GM19238 (cell line): Measurements from ENCODE around the gene NEK2.
"Not testable (repeated sequence)": the region's sequence is repeated elsewhere in the genome, so short reads cannot be mapped to it uniquely, and the experiment has no call there.

Experiments used
- DNase-seq: peaks from one replicate; pipeline ENCODE4 v3.0.0; 2011; ENCODE audit warnings: low spot score; ENCODE audit not compliant: insufficient read length

The NEK2 gene

DNA sequence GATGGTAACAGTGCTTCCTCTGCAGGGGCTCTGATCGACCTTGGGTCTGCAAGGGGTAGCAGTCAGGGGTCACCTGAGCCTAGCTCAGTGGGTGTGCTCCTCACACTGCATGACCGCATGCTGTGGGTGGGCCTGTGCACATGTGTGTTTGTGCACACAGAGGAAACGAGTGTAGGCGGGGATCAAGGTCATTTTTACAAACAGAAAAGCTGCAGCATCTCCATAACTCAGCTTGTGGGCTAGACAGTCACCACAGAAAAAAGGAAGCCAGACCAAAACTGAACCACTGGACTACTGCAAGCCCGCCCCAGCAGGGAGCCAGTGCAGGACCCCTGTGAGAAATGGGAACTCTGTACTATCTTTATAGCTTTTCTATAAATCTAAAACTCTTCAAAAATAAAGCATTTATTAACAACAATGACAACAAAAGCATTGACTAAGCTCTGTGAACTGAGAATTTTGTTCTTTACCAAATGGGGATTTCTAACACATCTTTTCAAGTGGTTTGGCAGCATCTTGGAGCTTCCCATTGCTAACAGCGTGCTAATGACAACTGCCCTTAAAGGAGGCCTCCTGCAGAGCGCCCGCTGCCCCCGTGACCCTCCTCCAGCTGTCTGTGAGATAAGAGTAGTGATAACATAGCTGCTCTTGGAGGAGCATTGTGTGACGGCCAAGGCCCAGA lies 19.9 kb upstream of the NEK2 start:
- DNase-seq, result no peak

DNA sequence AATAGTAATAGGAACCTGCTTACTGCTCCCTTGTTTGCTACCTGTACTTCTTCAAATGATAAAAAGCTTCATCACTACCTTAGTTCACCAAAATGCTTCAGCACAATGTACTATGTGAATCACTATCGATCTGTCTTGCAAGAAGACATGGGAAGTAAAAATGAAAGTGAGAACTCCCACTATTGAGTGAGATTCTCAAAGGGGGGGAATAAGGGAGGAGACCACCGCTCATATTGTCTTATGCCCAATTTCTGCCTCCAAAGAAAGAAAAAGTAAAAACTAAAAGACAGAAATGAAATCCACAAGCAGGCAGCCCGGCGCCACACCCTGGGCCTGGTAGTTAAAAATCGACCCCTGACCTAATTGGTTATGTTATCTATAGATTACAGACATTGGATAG lies 18.5 kb upstream of the NEK2 start:
- not testable (repeated sequence) for DNase-seq

DNA sequence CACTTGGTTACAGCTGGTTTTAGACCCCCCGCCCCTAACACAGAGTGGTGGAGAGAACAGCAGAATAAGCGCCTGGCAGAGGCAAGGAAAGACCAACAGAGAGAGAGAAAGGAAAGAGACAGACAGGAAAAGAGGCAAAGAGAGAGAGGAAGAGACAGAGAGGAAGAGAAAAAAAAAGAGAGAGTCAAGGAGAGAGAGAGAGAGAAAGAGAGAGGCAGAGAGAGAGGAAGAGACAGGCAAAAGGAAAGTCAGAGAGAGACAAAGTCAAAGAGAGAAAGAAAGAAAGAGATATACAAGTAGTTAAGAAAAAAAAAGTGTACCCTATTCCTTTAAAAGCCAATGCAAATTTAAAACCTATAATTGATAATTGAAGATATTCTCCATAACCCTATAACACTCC lies 13.0 kb upstream of the NEK2 start:
- DNase-seq, result no peak

DNA sequence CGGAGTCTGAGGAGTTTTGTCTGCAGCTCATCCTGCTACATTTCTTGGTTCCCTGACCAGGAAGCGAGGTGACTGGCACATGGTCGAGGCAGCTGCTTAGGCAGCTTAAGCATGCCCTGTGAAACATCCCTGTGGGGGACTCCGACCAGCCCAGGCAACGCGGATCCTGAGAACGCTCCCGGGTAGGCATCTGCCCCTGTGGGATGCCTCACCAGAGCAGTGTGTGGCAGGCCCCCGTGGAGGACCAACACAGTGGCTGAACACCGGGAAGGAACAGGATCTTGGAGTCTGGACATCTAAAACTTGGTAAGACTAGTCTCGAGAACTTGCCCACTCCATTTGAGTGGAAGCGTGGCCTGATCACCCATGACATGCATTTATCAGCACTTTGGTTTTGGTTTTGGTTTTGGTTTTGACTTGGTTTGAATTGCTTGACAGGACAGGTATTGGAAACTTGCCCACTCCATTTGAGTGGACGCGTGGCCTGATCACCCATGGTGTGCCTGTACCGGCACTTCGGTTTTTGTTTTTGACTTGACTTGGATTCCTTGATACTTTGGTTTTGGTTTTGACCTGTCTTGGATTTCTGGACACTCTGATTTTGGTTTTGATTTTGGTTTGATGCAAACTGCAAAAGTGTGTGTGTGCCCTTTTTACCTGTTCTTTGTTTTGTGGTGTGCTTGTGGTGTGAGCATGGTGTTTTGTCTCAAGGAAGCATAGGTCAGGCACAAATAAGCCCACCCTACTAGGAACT lies 12.2 kb upstream of the NEK2 start:
- DNase-seq, result no peak

DNA sequence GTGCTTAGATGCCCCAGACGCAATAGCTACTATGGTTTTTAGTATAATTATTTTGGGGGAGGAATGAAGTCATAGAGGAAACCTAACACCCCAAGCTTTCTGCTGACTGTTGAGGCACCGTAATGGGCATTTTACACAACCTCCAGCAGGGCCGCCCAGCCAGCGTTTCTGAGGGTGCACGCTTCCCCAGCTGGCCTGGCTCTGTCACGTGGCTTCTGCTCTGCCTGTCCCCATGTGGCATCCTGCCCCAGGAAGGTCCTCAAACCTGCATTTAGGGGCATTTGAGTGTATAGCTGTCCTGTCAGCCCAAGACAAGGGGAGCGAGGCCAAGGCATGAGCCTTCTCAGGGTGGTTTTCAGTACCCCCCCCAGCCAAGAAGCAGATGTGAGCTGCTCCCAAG lies 10.4 kb upstream of the NEK2 start:
- no peak for DNase-seq

DNA sequence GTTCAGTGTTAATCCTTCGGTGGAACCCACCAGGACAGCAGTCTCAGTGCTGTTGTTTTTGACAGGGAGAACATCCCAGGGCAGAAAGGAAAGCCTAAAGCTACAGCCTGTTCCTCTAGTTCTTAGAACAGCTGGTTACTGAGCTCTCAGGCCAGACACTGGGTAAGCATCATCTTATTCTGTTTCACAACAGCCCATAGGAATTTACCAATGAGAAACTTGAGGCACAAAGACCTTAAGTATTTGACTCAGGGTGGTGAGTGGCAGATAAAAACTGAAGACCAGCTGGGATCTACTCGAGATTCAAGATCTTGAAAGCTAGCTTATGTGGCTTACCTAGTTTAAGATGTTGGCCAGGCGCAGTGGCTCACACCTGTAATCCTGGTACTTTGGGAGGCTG lies 9.4 kb upstream of the NEK2 start:
- no peak for DNase-seq

DNA sequence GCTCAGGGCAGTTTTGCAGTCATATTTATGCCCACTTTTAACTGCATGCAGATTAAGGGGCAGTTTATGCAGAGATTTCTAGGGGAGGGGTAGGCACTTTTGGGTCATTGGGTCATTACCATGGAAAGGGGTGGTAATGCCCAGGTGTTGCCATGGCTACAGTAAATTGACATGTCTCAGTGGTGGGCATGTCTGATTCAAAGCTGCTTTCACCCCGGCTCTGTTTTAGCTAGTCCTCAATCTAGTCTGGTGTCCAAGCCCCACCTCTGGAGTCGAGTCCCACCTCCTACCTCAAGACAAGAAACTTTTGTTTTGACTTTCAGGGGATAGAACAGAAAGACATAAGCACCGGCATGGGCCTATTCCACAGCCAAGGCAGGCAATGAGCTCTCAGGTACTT lies 8.9 kb upstream of the NEK2 start:
- DNase-seq, result no peak

DNA sequence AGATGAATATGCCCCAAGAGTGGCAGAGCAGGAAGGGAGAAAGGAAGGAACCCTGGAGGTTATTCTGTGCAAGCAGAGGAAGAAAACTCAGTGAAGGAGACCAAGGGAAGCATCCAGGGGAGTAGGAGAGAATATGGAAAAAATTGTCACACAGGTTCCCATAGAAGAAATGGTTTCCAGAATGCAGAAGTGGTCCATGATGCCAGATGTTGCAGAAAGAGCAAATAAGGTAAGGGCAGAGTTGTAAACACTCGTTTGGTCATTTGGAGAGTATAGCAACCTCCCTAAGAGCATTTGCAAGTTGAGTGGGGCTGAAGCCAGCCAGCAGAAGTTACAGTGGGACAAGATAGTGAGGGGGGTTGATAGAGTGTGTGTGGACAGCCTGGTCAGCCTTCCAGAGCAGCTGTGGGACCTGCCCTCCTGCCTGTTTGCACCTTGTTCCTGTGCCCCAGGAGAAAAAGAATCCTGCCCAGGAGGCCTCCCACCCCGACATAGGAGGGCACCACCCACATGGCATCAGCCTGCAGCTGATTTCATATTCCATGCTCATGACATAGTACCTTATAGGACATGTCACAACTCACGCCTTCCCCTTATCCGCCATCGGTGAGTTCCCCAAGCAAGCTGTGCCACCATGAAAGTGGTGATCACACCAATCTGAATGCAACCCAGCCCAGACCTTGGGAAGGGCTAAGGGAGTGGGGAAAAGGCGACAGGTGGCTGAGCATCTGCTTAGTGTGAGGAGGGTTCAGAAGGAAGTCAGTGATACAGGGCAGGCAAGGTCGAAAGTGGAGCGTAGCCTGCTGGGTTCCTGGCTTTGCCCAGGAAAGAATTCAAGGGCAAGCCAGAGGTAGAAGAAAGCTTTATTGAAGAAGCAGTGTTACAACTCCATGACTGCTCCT lies 8.2 kb upstream of the NEK2 start:
- no peak for DNase-seq

DNA sequence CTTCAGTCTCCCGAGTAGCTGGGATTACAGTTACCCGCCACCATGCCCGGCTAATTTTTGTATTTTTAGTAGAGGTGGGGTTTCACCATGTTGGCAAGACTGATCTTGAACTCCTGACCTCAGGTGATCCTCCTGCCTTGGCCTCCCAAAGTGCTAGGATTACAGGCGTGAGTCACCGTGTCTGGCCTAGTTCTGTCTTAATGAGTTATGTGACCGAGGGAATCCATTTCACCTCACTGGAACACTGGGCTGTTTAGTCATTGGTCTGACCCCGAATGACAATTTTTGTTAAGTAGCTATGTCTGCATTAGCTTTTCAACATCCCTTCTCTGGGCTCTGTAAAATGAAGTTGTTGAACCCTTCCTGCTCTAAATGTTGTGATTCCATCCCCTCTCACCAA lies 6.8 kb upstream of the NEK2 start:
- not testable (repeated sequence) for DNase-seq

DNA sequence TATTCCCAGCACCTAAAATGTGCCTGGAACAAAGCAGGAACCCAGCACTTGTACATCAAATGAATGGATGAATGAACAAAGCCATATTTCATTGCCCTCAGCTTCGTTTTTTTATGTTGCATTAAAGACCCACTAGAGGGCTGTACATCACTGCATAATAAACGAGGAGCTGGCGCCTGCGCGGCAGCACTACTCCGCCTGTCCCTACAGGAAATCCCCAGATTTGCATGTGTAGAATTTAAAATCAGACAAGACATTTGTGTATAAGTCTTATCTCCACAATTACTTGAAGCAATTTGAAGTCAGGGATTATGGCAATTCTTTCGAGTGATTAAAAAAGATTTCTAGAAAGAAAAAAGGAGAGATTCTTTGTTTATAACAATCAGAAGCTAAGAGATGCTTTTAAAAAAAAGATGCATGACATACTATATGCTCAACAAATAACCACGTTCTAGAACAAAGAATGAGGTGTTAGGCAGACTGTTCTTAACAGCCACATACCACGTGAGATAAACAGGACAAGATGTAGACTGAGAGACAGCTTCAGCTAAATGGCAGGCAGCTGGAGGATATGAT lies 5.4 kb upstream of the NEK2 start:
- DNase-seq, result peak; percentile 61

DNA sequence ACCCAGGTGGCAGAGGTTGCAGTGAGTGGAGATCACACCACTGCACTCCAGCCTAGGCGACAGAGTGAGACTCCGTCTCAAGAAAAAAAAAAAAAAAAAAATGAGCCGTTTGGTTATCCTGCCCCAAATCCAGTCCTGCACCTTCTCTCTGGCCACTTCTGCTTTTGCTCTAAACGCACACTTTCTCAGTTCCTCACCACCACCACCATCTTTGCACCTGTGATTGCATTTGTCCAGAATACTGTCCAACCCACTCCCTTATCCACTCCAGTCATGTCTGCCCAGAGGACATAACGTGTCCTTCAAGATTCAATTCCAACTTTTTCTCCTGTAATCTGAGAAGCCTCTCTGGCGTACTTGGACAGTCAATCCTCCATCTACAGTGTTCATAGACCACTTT lies 2.2 kb upstream of the NEK2 start:
- no peak for DNase-seq

DNA sequence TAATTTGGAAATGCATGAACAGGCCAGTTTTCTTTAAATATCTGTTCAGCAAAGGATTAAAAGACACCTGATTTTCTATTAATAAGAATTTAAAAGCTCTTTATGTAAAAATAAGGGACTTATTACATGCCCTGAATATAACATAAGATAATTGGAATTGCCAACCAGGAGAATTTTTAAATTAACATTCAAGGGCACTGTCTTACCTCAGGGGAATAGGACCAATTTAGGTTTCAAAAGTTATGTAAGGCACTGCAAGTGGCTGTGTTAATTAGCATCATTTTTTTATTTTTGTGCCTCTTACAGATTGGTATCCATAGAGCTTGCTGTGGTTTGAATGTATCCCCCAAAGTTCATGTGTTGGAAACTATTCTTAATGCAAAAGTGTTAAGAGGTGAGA lies 1.3 kb upstream of the NEK2 start:
- DNase-seq, result no peak

DNA sequence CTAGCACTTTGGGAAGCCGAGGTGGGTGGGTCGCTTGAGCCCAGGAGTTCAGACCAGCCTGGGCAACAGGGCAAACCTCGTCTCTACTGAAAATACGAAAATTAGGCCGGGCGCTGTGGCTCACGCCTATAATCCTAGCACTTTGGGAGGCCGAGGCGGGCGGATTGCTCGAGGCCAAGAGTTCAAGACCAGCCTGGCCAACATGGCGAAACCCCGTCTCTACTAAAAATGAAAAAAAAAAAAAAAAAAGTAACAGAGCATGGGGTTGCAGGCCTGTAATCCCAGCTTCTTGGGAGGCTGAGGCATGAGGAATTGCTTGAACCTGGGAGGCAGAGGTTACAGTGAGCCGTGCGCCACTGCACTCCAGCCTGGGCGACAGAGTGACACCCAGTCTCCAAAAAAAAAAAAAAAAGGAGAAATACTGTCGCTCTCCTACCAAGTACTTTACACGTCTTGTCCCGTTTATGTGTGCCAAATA lies 724 bp upstream of the NEK2 start:
- DNase-seq, result no peak

DNA sequence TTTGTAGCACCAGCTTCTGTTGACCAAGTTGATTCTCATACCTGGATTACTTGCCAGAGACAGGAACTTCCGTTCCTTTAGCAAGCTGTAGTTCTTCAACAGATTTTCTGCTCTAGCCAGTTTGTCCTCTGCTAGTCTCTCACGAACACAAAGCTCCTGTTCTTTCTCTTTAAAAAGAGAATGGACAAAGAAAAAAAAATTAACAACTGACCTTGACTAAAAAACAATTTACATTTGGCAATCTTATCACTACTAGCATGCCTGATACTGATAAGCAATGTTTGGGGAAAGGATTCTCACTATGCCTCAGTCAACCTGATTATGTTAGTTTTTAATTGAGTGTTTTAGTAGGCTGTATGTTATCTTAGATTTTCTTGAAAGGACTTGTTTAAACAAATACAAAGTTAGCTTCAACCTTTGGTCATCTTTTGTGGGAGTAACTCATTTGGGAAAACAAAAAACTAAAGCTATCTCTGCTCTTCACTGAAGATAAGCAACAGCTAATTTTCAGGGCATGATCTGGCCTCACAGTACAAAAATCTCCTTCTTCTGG lies 8.3 kb downstream of the NEK2 start:
- no peak for DNase-seq

DNA sequence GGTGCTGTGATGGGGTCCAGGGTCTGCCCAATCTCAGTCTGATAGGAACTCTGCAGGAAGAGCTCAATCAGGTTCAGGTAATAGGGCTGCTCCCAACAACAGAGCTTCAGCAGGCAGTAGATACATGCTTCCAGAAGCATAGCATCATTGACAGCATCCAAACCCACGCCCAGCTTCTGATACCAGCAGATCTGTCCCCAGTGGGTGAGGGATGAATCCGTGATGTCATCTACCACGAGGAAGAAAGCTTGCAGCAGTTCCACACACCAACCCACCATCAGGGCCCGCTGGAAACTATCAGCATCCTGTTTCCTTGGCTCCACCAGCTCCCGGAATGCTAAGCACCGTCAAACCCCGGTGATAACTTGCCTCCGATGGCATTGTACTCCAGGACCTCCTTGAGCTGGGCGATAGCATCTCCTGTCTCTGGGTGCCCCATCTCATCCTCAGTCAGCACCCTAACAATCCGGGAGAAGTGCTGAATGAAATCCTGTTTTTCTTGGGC lies 14.7 kb downstream of the NEK2 start:
- DNase-seq, result no peak

DNA sequence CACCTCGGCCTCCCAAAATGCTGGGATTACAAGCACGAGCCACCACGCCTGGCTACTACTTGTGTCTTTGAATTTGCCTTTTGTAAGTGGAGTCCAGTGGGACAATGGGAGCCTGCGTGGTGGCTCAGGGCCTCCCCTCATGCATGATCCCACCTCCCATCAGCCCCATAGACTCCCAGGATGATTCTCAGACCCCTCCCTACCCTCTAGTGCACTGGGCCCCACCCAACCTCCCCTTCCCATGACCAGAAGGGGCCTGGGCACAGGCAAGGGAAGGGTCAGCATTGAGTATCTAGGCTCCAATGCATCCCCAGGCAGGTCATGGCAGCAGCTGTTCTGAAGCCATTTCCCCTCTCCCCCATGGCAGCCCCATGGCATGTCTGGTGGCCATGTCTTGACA lies 18.7 kb downstream of the NEK2 start:
- DNase-seq, result no peak

DNA sequence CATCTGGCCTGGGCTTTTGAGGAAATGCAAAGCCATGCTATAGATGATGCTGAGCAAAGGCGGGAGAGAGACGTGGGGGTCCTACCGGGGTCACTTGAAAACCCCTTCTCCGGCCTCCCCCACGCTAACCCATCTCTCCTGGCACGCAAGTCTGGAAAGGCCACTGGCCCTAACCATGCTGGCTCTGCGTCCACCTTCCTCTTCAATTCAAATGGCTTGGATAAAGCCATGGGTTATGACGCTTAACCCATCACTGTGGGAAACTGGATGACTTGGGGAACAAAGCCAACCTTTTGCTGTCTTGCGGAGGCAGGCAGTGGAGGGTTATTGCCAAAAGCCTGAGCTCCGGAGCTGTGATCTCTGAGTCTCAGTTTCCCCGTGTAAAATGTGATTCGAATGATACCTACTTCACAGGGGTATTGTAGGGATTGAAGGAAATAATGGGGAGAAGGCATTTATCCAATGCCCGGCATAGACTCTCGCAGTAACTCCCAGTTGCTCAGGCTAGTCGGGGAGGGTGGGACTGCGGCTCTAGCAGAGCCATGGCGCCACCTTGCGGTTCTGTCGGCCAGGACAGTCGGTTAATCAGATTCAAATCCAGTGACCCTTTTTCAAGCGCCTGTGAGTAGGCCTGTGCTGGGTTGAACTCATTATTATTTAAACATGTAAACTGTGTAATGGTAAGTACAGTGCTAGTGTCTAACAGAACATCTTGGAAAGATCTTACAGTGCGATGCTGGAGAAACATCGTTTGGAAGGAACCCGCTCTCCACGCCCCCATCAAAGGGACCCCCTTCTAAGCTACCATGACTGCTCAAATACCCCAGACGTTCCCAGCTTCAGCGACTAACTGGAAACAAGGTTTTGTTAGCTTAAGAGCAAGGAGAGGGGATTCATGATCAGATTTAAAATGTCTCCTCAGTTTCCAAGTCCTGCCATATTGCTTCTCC lies 20.3 kb downstream of the NEK2 start:
- DNase-seq, result peak; percentile 55

DNA sequence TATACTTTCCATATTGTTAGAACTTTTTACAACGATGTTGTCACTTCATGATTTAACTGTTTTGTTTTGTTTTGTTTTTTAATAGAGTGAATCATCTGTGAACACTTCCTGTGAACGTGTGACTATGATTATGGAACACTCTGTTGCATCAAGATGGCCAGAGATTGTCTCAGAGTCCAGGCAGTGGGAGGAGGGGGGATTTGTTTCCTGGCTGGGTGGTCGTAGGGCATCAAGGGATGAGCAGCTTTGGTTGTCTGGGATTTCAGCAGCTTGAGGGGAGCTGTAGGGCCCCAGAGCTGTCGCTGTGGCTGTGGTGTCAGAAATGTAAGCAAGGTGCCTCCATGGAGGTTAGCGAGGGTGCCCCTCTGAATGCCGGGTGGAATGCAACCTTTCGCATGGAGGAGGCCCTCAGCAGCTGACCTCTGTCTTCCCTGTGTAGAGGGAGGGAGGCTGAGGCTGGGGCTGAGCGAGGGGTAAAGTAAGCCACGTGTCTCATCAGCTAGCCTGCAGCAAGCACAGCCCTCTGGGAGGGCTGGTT lies 21.4 kb downstream of the NEK2 start:
- no peak for DNase-seq

DNA sequence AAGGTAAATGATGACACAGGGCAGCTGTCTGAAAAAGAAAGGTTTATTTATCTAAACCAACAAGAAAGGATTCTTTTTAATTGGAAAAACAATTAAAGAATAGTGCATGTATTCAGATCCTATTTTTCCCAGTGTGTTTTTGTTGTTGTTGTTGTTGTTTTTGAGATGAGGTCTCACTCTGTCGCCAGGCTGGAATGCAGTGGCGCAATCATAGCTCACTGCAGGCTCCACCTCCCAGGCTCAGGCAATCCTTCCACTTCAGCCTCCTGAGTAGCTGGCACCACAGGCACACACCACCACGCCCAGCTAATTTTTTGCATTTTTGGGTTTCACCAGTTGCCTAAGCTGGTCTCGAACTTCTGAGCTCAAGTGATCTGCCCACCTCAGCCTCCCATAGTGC lies 22.1 kb downstream of the NEK2 start:
- no peak for DNase-seq

DNA sequence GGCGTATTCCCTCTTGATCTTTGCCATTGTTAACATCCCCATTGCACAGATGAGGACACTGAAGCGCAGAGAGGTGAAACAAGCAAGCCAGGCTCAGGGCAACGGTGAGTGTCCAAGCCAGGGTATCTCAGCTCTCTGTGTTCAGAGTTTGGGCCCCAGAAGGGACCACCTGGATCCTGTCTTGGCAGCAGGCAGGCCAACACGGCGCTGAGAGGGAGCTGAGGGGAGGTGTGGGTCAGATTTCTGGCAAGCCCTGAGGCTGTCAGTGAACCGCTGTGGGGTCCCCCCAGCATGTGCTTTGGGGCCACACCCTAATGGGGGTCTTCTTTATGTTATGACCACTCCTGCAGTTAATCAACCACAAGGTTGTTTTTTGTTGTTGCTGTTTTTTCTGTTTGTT lies 23.1 kb downstream of the NEK2 start:
- DNase-seq, result no peak
